GM12891 (cell line): ENCODE results near the gene LITAFD. TPM values are rescaled to one million over a fixed set of nuclear protein-coding genes. Genes with fewer than 3 reads are reported as not detected.
"Not testable (repeated sequence)": the region's sequence is repeated elsewhere in the genome, so short reads cannot be mapped to it uniquely, and the experiment has no call there.

ENCODE experiments used
- DNase-seq: peaks from one replicate; pipeline ENCODE4 v3.0.0; 2011; ENCODE audit warnings: low spot score; ENCODE audit not compliant: insufficient read length
- FAIRE-seq: peaks from 2 replicates; lab custom pipeline; 2011; peaks lifted over from hg19 to GRCh38; lab: Jason Lieb, UNC
- PAX5 ChIP-seq: IDR thresholded peaks from 2 replicates; pipeline ENCODE4 v1.6.1; 2011; ENCODE audit warnings: low read length, moderate library complexity, mild to moderate bottlenecking; ENCODE audit not compliant: insufficient read depth, severe bottlenecking
- POLR2A ChIP-seq: IDR thresholded peaks from 2 replicates; pipeline ENCODE4 v1.6.1; 2011; ENCODE audit warnings: low read depth, low read length, control low read depth
- POLR2AphosphoS5 ChIP-seq: IDR thresholded peaks from 2 replicates; pipeline ENCODE4 v1.6.1; 2011; ENCODE audit warnings: low read depth, low read length, control low read depth
- POU2F2 ChIP-seq: IDR thresholded peaks from 2 replicates; pipeline ENCODE4 v1.6.1; 2011; ENCODE audit warnings: low read depth, mild to moderate bottlenecking, control low read depth, low read length, moderate library complexity
- SPI1 ChIP-seq: IDR thresholded peaks from 2 replicates; pipeline ENCODE4 v1.6.1; 2011; ENCODE audit warnings: low read depth, low read length, control low read depth
- TAF1 ChIP-seq: IDR thresholded peaks from 2 replicates; pipeline ENCODE4 v1.6.1; 2011; ENCODE audit warnings: low read depth, low read length, control low read depth
- polyA plus RNA-seq: library from polyadenylated mRNA; unstranded; fragments of >200 nt; gene quantifications from one replicate; pipeline ENCODE4 v1.2.1, GENCODE V29; 2012; ENCODE audit warnings: low read depth, missing spikeins, inconsistent platforms; ENCODE audit not compliant: missing spikeins

LITAFD gene
- polyA plus RNA-seq = 0.09 TPM

GRCh38 chr16:8882041-8882617 lies at the start of gene LITAFD:
Gene LITAFD, plus strand, starts transcription at chr16:8882351. Its CDS starts 2,005 bp downstream, at chr16:8884356.
- no peak for TF ChIP-seq PAX5
- FAIRE-seq (no peak), DNase-seq (no peak)

- no peak for TF ChIP-seq SPI1
- TF ChIP-seq POU2F2 = no peak
- no peak for TF ChIP-seq TAF1
- TF ChIP-seq POLR2A = no peak
- TF ChIP-seq PAX5 = no peak
- no peak for TF ChIP-seq POLR2AphosphoS5
- no peak for DNase-seq
- no peak for FAIRE-seq
Measured at GRCh38 chr16:8832717-8833105, 49.4 kb upstream of the LITAFD start.

- FAIRE-seq, DNase-seq: not testable (repeated sequence)
Measured at GRCh38 chr16:8836797-8837196, 45.4 kb upstream of the LITAFD start.

GRCh38 chr16:8837594-8837993 lies 44.6 kb upstream of the LITAFD start:
- not testable (repeated sequence) for FAIRE-seq

GRCh38 chr16:8842016-8842415 lies 40.1 kb upstream of the LITAFD start:
- FAIRE-seq, DNase-seq: not testable (repeated sequence)

More at GRCh38 chr16:8837594-8837993, 44.6 kb upstream of the LITAFD start:
- DNase-seq = not testable (repeated sequence)

- not testable (repeated sequence) for DNase-seq, FAIRE-seq
Measured at GRCh38 chr16:8843296-8843695, 38.9 kb upstream of the LITAFD start.

DNA sequence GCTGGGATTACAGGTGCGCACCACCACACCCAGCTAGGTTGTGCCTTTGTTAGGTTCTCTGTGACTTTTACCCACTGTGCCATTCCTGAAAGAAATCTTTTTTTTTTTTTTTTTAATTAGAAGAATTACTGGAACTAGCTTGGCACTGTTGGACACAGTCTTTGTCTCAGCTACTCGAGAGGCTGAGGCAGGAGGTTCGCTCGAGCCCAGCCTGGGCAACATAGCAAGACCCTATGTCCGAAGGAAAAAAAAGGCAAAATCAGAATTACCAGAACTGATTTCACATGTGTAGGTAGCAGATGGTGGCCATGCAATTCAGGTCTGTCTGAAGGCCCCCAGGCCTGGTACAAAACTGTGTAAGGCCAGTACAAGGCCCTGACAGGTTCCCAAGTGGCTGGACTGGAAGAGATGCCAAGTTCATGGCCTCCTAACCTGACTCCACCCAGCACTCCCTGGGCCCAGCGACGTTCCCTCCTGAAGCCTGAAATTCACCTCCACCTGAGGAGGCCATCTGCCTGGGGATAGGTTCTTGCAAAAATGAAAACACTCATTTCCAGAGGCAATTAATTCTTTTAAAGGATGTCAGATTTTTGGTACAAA lies 36.4 kb upstream of the LITAFD start:
- DNase-seq (no peak), FAIRE-seq (no peak)
- no peak for TF ChIP-seq SPI1
- no peak for TF ChIP-seq PAX5
- TF ChIP-seq POU2F2 = no peak
- TF ChIP-seq POLR2A = no peak
- no peak for TF ChIP-seq POLR2AphosphoS5
- no peak for TF ChIP-seq TAF1

DNA sequence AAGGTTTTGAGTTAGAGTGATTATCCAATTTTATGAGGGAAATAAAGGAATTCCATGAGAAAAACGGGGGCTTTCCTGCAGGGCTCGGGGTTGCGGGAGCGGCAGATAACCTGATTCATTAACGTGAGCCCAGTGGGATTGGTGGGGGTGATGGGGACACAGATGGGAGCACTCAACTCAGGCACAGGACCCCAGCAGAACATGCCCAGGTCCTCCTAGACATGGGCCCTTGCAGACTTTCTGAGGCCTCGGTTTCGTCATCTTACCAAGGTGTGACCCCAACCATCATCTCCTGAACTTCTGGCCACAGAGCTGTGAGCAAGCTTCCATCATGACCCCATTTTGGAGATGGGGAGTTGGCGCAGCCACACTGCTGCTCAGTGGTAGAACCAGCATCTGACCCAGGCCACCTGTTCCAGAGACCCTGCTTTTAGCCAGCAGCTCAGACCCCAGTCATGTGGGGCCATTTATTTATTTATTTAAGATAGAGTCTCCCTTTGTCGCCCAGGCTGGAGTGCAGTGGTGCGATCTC lies 35.7 kb upstream of the LITAFD start:
- TF ChIP-seq POU2F2 (no peak), POLR2A (peak; percentile 26; the same call in 1 of the 2 replicates)
- FAIRE-seq (no peak), DNase-seq (no peak)

GRCh38 chr16:8847145-8847544 lies 35.0 kb upstream of the LITAFD start:
- TF ChIP-seq PAX5 = no peak
- no peak for TF ChIP-seq POLR2AphosphoS5
- TF ChIP-seq POLR2A = no peak
- no peak for TF ChIP-seq TAF1
- no peak for TF ChIP-seq POU2F2
- TF ChIP-seq SPI1 = no peak
- FAIRE-seq (no peak), DNase-seq (no peak)

GRCh38 chr16:8847623-8848022 lies 34.5 kb upstream of the LITAFD start:
- DNase-seq = no peak
- TF ChIP-seq POLR2A = no peak
- TF ChIP-seq POLR2AphosphoS5 = 0 out of 2 replicates have a peak, but pooled peaks have one; percentile 16
- FAIRE-seq = no peak

DNA sequence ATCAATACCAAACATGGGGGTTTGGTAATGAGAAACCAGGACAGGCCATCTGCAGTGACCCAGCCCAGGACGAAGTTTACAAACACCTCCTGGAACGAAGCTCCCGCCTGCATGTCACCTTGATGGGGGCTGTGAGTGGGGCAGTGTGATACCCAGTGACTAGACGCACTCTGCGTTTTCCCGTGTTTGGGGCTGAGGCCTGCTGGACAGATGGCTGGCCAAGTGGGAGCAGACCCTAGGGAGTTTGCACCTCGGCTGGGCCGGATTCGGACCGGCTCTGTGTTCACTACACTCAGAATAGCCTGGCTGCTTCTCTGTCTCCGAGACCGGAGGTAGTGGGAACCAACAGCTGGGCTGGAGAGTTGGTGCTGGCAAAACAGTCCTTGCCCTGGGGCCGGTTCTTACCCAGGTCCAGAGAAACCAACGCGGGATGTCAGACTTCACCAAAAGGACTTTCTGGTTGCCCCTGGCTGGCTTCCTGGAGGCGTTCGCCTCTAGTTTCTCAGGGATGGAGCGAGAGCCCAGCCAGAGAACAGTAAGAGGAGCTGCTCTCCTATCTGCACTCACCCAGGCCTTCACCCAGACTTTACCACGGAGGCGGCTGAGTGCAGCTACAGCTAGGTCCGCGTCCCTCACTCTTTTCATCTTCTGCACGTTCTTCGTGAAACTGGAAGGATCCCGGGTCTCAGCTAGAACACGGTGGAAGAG lies 33.8 kb upstream of the LITAFD start:
- DNase-seq (no peak), FAIRE-seq (no peak)
- TF ChIP-seq POLR2AphosphoS5 (0 out of 2 replicates have a peak, but pooled peaks have one; percentile 14), SPI1 (no peak), POLR2A (peak; percentile 31)

DNA sequence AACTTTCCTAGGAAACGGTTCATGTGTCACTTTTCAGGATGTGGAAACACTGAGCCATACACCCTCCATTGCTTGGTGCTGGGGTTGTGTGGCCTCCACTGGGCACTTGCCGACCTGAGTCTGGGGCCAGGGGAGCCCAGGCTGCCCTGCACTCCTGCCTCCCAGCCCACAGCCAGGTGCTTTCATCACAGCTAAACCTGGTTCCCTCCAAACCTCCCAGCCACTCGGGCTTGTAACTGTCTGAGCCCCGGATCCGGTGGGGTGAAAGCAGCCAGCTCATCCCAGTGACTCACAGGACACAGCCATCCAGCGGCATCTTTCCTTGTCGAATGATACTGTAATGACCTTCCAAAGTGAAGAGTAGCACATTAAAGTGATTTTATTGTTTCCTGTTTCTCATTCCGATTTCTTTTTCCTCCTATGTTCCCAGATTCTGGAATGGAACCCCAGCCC lies 33.2 kb upstream of the LITAFD start:
- DNase-seq (peak; percentile 5), FAIRE-seq (no peak)
- 0 out of 2 replicates have a peak, but pooled peaks have one; percentile 45 for TF ChIP-seq POLR2AphosphoS5
- TF ChIP-seq POU2F2 = no peak
